ENCODE measurements around the gene C10orf67.

DNA sequence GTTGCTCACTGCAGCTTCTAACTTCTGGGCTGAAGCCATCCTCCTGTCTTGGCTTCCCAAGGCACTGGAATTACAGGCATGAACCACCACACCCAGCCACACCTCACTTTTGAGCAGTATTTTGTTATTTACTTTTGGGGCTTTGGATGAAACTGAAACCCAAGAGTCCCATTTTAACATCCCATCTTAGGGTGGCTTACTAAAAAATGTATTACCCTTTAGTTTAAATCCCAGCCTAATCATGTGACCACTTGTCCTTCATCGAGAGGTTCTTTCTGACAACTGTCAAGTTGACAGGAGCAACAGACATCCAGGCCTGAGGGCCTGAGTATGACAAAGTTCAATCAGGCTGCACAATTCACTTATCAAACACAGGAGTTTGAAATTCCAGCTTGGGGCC, 33.6 kb downstream of the C10orf67 start:
- TF ChIP-seq EZH2 (IDR thresholded peaks at IDR 0.05), result no peak
- TF ChIP-seq, protein P1, sequence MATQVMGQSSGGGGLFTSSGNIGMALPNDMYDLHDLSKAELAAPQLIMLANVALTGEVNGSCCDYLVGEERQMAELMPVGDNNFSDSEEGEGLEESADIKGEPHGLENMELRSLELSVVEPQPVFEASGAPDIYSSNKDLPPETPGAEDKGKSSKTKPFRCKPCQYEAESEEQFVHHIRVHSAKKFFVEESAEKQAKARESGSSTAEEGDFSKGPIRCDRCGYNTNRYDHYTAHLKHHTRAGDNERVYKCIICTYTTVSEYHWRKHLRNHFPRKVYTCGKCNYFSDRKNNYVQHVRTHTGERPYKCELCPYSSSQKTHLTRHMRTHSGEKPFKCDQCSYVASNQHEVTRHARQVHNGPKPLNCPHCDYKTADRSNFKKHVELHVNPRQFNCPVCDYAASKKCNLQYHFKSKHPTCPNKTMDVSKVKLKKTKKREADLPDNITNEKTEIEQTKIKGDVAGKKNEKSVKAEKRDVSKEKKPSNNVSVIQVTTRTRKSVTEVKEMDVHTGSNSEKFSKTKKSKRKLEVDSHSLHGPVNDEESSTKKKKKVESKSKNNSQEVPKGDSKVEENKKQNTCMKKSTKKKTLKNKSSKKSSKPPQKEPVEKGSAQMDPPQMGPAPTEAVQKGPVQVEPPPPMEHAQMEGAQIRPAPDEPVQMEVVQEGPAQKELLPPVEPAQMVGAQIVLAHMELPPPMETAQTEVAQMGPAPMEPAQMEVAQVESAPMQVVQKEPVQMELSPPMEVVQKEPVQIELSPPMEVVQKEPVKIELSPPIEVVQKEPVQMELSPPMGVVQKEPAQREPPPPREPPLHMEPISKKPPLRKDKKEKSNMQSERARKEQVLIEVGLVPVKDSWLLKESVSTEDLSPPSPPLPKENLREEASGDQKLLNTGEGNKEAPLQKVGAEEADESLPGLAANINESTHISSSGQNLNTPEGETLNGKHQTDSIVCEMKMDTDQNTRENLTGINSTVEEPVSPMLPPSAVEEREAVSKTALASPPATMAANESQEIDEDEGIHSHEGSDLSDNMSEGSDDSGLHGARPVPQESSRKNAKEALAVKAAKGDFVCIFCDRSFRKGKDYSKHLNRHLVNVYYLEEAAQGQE (IDR thresholded peaks at IDR 0.05; ENCODE audit: low read depth), result no peak
- no peak for TF ChIP-seq SIN3A (IDR thresholded peaks at IDR 0.05; ENCODE audit: low read depth)
- TF ChIP-seq, protein P2, sequence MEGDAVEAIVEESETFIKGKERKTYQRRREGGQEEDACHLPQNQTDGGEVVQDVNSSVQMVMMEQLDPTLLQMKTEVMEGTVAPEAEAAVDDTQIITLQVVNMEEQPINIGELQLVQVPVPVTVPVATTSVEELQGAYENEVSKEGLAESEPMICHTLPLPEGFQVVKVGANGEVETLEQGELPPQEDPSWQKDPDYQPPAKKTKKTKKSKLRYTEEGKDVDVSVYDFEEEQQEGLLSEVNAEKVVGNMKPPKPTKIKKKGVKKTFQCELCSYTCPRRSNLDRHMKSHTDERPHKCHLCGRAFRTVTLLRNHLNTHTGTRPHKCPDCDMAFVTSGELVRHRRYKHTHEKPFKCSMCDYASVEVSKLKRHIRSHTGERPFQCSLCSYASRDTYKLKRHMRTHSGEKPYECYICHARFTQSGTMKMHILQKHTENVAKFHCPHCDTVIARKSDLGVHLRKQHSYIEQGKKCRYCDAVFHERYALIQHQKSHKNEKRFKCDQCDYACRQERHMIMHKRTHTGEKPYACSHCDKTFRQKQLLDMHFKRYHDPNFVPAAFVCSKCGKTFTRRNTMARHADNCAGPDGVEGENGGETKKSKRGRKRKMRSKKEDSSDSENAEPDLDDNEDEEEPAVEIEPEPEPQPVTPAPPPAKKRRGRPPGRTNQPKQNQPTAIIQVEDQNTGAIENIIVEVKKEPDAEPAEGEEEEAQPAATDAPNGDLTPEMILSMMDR (IDR thresholded peaks at IDR 0.05 in 2 of 3, conservative IDR thresholded peaks at IDR 0.05 in 1 of 3; ENCODE audit: borderline replicate concordance in 1 of 3, insufficient read depth in 1 of 3, low read depth in 2 of 3, low read length in 2 of 3), result no peak
- TF ChIP-seq POLR2AphosphoS5 (IDR thresholded peaks at IDR 0.05; ENCODE audit: low read depth, low read length), result no peak
- no peak for TF ChIP-seq SRF (IDR thresholded peaks at IDR 0.05; ENCODE audit: low read depth)
- TF ChIP-seq POLR2A (IDR thresholded peaks at IDR 0.05; ENCODE audit: borderline replicate concordance, extremely low read depth, insufficient read depth, insufficient read length), result no peak
- no peak for TF ChIP-seq JUND (IDR thresholded peaks at IDR 0.05)
- TF ChIP-seq ZNF274 (IDR thresholded peaks at IDR 0.05; ENCODE audit: low read depth, low read length), result no peak
- TF ChIP-seq SP1 (IDR thresholded peaks at IDR 0.05; ENCODE audit: low read depth), result no peak
- TF ChIP-seq, protein P3, sequence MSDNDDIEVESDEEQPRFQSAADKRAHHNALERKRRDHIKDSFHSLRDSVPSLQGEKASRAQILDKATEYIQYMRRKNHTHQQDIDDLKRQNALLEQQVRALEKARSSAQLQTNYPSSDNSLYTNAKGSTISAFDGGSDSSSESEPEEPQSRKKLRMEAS (IDR thresholded peaks at IDR 0.05), result no peak
- no peak for TF ChIP-seq CEBPB (IDR thresholded peaks at IDR 0.05; ENCODE audit: low read depth)
- no peak for TF ChIP-seq RAD21 (IDR thresholded peaks at IDR 0.05; ENCODE audit: low read depth)
- TF ChIP-seq TCF7L2 (IDR thresholded peaks at IDR 0.05; ENCODE audit: borderline replicate concordance, extremely low read depth, insufficient read depth, insufficient read length), result no peak

Measured in HCT116 (cell line).